HG03571 (cell line): ENCODE results near the gene SLC4A9.
A peak's percentile ranks its signal among the peaks of the same experiment; 100 is the strongest.
"Not testable (repeated sequence)": the region's sequence is repeated elsewhere in the genome, so short reads cannot be mapped to it uniquely, and the experiment has no call there.

Experiments used
- ATAC-seq: cut with Tn5 transposase; IDR thresholded peaks from one replicate; pipeline ENCODE4 v1.9.1; 2021; ENCODE audit not compliant: unreplicated experiment

Gene SLC4A9

DNA sequence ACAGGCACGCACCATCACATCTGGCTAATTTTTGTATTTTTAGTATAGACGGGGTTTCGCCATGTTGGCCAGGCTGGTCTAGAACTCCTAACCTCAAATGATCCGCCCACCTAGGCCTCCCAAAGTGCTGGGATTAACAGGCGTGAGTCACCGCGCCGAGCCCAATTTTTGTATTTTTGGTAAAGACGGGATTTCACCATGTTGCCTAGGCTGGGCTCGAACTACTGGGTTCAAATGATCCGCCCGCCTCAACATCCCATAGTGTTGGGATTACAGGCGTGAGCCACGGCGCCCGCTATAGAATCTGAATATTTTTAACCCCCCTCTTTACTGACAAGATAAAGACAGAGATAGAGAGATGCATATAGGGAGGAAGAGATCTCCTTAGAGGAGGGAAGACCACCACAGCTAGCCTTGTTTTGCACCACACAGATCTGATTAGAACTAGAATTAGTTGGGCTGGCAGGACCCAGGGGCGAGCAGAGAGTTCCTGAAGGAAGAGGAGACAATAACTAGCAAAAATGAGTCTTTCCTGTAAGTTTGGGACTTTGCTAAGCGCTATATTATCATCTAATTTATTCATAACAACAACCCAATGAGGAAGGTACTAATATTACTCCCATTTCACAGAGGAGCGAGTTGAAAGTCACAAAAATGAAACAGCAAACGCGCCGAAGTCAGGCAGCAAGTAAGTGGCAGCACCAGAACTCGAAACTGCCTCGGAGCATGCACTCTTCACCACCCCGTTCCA is 40.2 kb downstream of the SLC4A9 start:
- ATAC-seq, result no peak

GRCh38 chr5:140400730-140401361 is 40.9 kb downstream of the SLC4A9 start:
- ATAC-seq, result peak; percentile 68

DNA sequence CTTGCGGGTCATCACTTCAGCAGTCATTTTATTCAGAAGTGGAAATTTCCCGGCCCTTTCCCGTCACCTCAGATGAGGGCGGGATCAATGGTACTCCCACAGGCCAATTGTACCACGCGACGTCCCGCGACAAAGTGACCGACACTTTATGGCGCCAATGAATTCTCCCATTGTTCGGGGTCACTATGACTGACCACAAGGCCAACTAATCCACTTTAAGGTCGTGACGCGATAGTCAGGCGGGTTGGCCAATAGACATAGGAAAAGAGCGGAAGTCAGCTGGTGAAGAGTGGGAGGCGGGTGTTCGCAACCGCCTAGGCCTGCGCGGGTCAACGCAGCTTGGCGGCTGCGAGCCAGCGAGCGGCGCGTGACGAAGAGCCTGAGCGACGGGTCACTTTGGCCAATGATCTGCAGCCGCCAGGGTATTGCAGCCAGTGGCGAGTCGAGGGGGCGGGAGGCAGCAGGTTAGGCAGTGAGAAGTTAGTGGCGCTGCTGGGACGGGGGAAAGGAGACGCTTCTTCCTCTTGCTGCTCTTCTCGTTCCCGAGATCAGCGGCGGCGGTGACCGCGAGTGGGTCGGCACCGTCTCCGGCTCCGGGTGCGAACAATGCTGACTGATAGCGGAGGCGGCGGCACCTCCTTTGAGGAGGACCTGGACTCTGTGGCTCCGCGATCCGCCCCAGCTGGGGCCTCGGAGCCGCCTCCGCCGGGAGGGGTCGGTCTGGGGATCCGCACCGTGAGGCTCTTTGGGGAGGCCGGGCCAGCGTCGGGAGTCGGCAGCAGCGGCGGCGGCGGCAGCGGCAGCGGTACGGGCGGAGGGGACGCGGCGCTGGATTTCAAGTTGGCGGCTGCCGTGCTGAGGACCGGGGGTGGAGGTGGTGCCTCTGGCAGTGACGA is 41.6 kb downstream of the SLC4A9 start, which contains the start of gene ANKHD1:
Gene ANKHD1, plus strand, starts transcription at position 472 of the 896 bp plus-strand sequence. Its CDS starts 135 bp downstream, at position 607.
- peak; percentile 88 for ATAC-seq

GRCh38 chr5:140402258-140403074 is 42.5 kb downstream of the SLC4A9 start:
- no peak for ATAC-seq

GRCh38 chr5:140403613-140404012 is 43.6 kb downstream of the SLC4A9 start:
- ATAC-seq, result no peak

GRCh38 chr5:140408750-140409241 is 48.8 kb downstream of the SLC4A9 start:
- no peak for ATAC-seq

DNA sequence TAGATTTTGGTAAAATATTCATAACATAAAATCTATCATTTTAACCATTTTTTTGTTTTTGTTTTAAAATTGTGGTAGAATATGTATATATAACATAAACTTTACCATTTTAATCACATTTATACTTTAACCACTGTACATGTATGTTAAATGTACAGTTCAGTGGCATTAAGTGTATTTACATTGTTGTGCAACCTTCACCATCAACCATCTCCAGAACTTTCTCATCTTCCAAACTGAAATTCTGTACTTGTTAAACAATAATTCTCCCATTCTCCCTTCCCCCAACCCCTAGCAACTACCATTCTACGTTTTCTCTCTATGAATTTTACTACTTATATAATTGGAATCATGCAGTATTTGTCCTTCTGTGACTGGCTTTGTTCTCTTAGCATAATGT is 53.2 kb downstream of the SLC4A9 start:
- ATAC-seq, result no peak

- ATAC-seq, result no peak
Observed at GRCh38 chr5:140417235-140417634, 57.2 kb downstream of the SLC4A9 start.

DNA sequence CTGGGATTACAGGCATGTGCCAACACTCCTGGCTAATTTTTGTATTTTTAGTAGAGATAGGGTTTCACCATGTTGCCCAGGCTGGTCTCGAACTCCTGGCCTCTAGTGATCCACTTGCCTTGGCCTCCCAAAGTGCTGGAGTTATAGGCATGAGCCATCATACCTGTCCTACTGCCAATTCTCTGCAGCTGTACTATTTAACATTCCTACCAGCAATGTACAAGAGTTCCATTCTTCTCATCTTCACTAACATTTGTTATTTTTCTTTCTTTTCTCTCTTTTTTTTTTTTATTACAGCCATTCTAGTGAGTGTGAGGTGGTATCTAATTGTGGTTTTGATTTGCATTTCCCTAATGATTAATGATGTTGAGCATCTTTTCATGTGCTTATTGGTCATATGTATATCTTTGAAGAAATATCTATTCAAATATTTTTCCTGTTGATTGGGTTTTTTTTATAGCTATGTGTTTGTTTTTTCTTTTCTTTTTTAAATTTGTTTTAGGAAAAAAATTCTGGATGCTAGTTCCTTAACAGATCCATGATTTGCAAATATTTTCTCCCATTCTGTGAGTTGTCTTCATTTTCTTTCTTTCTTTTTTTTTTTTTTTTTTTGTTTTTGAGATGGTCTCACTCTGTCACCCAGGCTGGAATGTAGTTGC is 59.0 kb downstream of the SLC4A9 start:
- ATAC-seq, result no peak

- no peak for ATAC-seq
Observed at GRCh38 chr5:140420226-140420570, 60.2 kb downstream of the SLC4A9 start.

GRCh38 chr5:140420665-140421361 is 60.8 kb downstream of the SLC4A9 start:
- ATAC-seq, result no peak

DNA sequence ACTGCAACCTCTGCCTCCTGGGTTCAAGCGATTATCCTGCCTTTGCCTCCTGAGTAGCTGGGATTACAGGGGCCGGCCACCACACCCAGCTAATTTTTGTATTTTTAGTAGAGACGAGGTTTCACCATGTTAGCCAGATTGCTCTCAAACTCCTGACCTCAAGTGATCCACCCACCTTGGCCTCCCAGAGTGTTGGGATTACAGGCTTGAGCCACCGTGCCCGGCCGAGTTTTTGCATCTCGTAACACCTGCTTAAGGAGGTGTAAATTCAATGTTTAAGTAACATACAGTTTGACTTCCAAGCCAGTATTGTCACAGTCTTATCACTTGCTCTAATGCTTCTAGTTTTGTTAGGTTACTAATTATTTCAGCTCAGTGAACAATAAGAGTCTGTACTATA is 61.4 kb downstream of the SLC4A9 start:
- not testable (repeated sequence) for ATAC-seq

DNA sequence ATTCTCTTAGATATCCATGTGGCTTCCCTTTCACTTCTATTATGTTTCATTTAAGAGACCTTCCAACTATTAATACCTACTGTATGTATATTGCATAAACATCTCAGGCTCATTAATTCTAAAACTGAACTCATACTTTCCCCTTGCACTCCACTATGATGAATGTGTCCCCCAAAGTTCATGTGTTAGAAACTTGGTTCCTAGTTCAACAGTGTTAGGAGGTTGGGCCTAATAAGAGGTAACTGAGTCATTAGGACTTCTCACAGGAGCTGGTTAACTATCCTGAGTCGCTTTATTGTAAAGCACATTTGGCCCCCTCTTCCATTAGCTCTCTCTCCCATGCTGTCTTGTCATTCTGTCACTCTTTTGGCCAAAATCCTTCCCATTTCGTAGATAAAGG is 63.6 kb downstream of the SLC4A9 start:
- no peak for ATAC-seq

GRCh38 chr5:140424135-140424534 is 64.1 kb downstream of the SLC4A9 start:
- ATAC-seq, result no peak
